ENCODE data around the gene PRKCZ.

GRCh38 chr1:2081326-2081885 is 31.2 kb downstream of the PRKCZ start:
- TF ChIP-seq, protein P1, sequence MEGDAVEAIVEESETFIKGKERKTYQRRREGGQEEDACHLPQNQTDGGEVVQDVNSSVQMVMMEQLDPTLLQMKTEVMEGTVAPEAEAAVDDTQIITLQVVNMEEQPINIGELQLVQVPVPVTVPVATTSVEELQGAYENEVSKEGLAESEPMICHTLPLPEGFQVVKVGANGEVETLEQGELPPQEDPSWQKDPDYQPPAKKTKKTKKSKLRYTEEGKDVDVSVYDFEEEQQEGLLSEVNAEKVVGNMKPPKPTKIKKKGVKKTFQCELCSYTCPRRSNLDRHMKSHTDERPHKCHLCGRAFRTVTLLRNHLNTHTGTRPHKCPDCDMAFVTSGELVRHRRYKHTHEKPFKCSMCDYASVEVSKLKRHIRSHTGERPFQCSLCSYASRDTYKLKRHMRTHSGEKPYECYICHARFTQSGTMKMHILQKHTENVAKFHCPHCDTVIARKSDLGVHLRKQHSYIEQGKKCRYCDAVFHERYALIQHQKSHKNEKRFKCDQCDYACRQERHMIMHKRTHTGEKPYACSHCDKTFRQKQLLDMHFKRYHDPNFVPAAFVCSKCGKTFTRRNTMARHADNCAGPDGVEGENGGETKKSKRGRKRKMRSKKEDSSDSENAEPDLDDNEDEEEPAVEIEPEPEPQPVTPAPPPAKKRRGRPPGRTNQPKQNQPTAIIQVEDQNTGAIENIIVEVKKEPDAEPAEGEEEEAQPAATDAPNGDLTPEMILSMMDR (conservative IDR thresholded peaks at IDR 0.05; ENCODE audit: low read depth, low read length) = no peak
- no peak for TF ChIP-seq EZH2phosphoT487 (IDR thresholded peaks at IDR 0.05; ENCODE audit: borderline replicate concordance, low read length)
- TF ChIP-seq EZH2 (IDR thresholded peaks at IDR 0.05; ENCODE audit: low read length, unreplicated experiment) = no peak

Measured in PC-3 (cell line).